ENCODE data around the gene RAP1GAP2.

RAP1GAP2 gene

DNA sequence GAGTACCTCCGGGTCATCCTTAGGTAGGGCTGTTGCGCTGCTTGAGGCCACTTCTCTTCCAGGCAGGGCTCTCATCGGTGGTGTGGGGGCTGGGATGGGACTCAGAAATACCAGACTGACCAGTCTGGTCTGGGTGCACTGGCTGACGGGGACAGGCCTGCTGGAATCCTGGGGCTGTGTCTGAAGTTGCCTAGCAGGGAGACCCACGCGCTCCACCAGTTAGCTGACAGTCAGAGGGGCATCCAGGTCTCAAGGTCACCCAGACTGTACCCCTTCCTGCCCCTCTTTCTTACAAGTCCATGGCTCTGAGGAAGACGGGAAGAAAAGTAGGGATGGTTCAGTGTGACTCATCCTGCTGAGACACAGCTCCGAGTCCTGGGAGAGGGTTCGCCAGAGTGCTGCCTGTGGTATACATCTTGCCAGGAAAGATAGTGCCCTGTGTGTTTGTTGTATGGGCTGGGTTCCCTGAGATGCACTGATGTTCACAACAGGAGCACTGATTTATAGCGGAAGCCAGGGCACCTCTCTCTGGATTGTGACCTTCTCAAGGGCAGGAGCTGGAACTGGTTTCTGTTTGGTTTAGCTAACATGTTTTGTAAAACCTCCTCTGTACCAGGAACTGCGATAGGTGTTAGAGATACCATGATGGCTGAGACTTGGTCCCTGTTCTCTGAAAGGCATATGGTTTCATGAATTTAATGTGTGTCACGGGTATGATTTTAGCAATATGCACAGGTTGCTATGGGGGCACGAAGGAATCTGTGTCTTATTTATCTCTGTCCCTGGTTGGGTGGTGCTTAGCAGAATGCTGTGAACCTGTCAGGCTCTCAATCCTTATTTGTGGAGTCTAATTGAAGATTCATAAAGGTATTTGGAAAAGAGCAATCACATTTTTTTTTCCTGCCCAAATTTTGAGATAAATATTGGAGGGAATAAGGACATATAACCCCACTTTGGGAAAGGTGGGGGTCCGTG, 169.7 kb downstream of the RAP1GAP2 start:
- H3K4me1 ChIP-seq (ENCODE audit: insufficient read depth, low read length) = no peaks in the 10 kb centered on the region
- TF ChIP-seq, protein P1, sequence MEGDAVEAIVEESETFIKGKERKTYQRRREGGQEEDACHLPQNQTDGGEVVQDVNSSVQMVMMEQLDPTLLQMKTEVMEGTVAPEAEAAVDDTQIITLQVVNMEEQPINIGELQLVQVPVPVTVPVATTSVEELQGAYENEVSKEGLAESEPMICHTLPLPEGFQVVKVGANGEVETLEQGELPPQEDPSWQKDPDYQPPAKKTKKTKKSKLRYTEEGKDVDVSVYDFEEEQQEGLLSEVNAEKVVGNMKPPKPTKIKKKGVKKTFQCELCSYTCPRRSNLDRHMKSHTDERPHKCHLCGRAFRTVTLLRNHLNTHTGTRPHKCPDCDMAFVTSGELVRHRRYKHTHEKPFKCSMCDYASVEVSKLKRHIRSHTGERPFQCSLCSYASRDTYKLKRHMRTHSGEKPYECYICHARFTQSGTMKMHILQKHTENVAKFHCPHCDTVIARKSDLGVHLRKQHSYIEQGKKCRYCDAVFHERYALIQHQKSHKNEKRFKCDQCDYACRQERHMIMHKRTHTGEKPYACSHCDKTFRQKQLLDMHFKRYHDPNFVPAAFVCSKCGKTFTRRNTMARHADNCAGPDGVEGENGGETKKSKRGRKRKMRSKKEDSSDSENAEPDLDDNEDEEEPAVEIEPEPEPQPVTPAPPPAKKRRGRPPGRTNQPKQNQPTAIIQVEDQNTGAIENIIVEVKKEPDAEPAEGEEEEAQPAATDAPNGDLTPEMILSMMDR (IDR thresholded peaks at IDR 0.05; ENCODE audit: borderline replicate concordance, extremely low read depth, low read length, poor library complexity, severe bottlenecking) = no peak
- no peak for TF ChIP-seq EZH2 (IDR thresholded peaks at IDR 0.05; ENCODE audit: borderline replicate concordance, low read depth, low read length, severe bottlenecking)
- no peak overlapping the region for H3K27ac ChIP-seq (ENCODE audit: low read length)
- no peaks in the 10 kb centered on the region for H3K9me3 ChIP-seq (ENCODE audit: insufficient read depth, low read length, severe bottlenecking)
- peaks cover 4% of the 10 kb centered on the region; the same call in 1 of the 2 replicates for H4K20me1 ChIP-seq (ENCODE audit: insufficient read depth, low read length)
- no peak overlapping the region for H2AFZ ChIP-seq (ENCODE audit: low read depth, low read length)
- ATAC-seq (ENCODE audit: insufficient read depth, low read depth) = no peak
- no peak overlapping the region for H3K4me2 ChIP-seq (ENCODE audit: insufficient read depth, low read length)
- no peaks in the 10 kb centered on the region for H3K79me2 ChIP-seq (ENCODE audit: insufficient read depth, low read length)
- DNase-seq = no peak
- H3K4me3 ChIP-seq (ENCODE audit: low read depth in 1 of 2, low read length in 2 of 2) = no peak overlapping the region
- no peaks in the 10 kb centered on the region for H3K27me3 ChIP-seq (ENCODE audit: insufficient read depth, low read length, poor library complexity)
- H3K36me3 ChIP-seq (ENCODE audit: insufficient read depth, low read length) = no peaks in the 10 kb centered on the region
- no peak overlapping the region for H3K9ac ChIP-seq (ENCODE audit: low read depth, low read length)

DNA sequence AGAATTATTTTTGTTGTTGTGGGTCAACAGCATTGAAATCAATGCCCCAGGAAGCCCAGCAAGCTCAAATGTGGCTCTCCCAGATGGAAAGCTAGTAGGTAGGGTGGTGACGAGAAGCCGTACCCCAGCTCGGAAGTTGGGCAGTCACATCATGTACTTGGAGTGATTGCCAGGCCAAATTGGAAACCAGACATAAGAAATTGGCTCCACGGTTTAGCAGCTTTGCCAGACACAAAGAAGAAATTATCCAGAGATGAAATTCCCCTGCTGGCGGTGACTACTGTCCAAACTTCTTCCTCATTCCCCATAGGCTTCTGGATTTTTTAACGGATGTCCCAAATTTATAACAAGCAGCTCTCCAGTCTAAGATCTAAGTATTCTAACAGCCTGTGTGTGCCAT, 171.3 kb downstream of the RAP1GAP2 start:
- no peaks in the 10 kb centered on the region for H3K27me3 ChIP-seq (ENCODE audit: insufficient read depth, low read length, poor library complexity)
- H3K4me1 ChIP-seq (ENCODE audit: insufficient read depth, low read length) = no peaks in the 10 kb centered on the region
- H3K9me3 ChIP-seq (ENCODE audit: insufficient read depth, low read length, severe bottlenecking) = no peaks in the 10 kb centered on the region
- H3K4me3 ChIP-seq (ENCODE audit: low read depth in 1 of 2, low read length in 2 of 2) = no peak overlapping the region
- no peaks in the 10 kb centered on the region for H3K79me2 ChIP-seq (ENCODE audit: insufficient read depth, low read length)
- H3K27ac ChIP-seq (ENCODE audit: low read length) = no peak overlapping the region
- H3K36me3 ChIP-seq (ENCODE audit: insufficient read depth, low read length) = no peaks in the 10 kb centered on the region
- TF ChIP-seq, protein P1 (IDR thresholded peaks at IDR 0.05; ENCODE audit: borderline replicate concordance, extremely low read depth, low read length, poor library complexity, severe bottlenecking) = no peak
- TF ChIP-seq EZH2 (IDR thresholded peaks at IDR 0.05; ENCODE audit: borderline replicate concordance, low read depth, low read length, severe bottlenecking) = no peak
- no peak overlapping the region for H3K4me2 ChIP-seq (ENCODE audit: insufficient read depth, low read length)
- no peak for ATAC-seq (ENCODE audit: insufficient read depth, low read depth)
- H2AFZ ChIP-seq (ENCODE audit: low read depth, low read length) = no peak overlapping the region
- no peak for DNase-seq
- H3K9ac ChIP-seq (ENCODE audit: low read depth, low read length) = no peak overlapping the region
- peaks cover 4% of the 10 kb centered on the region; the same call in 1 of the 2 replicates for H4K20me1 ChIP-seq (ENCODE audit: insufficient read depth, low read length)

DNA sequence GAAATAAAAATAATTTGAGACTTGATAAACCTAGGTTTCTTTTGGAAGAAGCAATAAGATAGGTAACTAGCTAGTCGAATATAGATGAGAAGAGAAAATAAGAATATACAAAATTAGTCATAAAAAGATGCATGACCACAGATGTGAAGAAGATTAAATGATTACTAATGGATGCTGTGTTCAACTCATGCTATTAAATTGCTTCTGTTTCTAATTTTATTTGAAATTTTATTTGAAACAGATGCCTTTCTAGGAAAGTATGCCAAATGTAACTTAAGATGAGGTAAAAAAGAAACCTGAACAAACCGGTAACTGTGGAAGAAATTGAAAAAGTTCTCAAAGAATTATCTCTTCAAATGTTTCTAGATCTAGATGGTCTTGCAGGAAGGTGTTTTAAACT, 175.6 kb downstream of the RAP1GAP2 start:
- H3K9ac ChIP-seq (ENCODE audit: low read depth, low read length) = no peak overlapping the region
- ATAC-seq (ENCODE audit: insufficient read depth, low read depth) = no peak
- H3K36me3 ChIP-seq (ENCODE audit: insufficient read depth, low read length) = no peaks in the 10 kb centered on the region
- no peak overlapping the region for H3K27ac ChIP-seq (ENCODE audit: low read length)
- H3K27me3 ChIP-seq (ENCODE audit: insufficient read depth, low read length, poor library complexity) = no peaks in the 10 kb centered on the region
- H4K20me1 ChIP-seq (ENCODE audit: insufficient read depth, low read length) = no peaks in the 10 kb centered on the region
- H2AFZ ChIP-seq (ENCODE audit: low read depth, low read length) = no peak overlapping the region
- no peak overlapping the region for H3K4me2 ChIP-seq (ENCODE audit: insufficient read depth, low read length)
- DNase-seq = no peak
- no peaks in the 10 kb centered on the region for H3K79me2 ChIP-seq (ENCODE audit: insufficient read depth, low read length)
- H3K9me3 ChIP-seq (ENCODE audit: insufficient read depth, low read length, severe bottlenecking) = no peaks in the 10 kb centered on the region
- H3K4me3 ChIP-seq (ENCODE audit: low read depth in 1 of 2, low read length in 2 of 2) = no peak overlapping the region
- TF ChIP-seq EZH2 (IDR thresholded peaks at IDR 0.05; ENCODE audit: borderline replicate concordance, low read depth, low read length, severe bottlenecking) = no peak
- TF ChIP-seq, protein P1 (IDR thresholded peaks at IDR 0.05; ENCODE audit: borderline replicate concordance, extremely low read depth, low read length, poor library complexity, severe bottlenecking) = no peak
- no peaks in the 10 kb centered on the region for H3K4me1 ChIP-seq (ENCODE audit: insufficient read depth, low read length)

All from DND-41 (cell line).